ENCODE data around the gene TOR1B.
"Not testable (repeated sequence)": the region's sequence is repeated elsewhere in the genome, so short reads cannot be mapped to it uniquely, and the experiment has no call there.

DNA sequence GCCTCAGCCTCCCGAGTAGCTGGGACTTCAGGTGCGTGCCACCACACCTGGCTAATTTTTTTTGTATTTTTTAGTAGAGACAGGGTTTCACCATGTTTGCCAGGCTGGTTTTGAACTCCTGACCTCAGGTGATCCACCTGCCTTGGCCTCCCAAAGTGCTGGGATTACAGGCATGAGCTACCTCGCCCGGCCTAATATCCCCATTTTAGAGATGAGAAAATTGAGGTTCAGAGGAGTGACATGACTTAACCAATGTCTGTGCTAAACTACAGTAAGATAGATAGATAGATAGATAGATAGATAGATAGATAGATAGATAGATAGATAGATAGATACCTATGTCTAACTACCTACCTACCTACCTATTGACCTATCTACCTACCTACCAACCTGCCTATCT, 26.9 kb upstream of the TOR1B start:
- not testable (repeated sequence) for TF ChIP-seq RAD21 (IDR thresholded peaks at IDR 0.05); NR2F2 (IDR thresholded peaks at IDR 0.05); TAF1 (conservative IDR thresholded peaks at IDR 0.05); YY1 (IDR thresholded peaks at IDR 0.05)
- TF ChIP-seq, protein P1, sequence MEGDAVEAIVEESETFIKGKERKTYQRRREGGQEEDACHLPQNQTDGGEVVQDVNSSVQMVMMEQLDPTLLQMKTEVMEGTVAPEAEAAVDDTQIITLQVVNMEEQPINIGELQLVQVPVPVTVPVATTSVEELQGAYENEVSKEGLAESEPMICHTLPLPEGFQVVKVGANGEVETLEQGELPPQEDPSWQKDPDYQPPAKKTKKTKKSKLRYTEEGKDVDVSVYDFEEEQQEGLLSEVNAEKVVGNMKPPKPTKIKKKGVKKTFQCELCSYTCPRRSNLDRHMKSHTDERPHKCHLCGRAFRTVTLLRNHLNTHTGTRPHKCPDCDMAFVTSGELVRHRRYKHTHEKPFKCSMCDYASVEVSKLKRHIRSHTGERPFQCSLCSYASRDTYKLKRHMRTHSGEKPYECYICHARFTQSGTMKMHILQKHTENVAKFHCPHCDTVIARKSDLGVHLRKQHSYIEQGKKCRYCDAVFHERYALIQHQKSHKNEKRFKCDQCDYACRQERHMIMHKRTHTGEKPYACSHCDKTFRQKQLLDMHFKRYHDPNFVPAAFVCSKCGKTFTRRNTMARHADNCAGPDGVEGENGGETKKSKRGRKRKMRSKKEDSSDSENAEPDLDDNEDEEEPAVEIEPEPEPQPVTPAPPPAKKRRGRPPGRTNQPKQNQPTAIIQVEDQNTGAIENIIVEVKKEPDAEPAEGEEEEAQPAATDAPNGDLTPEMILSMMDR (IDR thresholded peaks at IDR 0.05; ENCODE audit: low read depth, low read length, missing input control): not testable (repeated sequence)
- TF ChIP-seq, protein P2, sequence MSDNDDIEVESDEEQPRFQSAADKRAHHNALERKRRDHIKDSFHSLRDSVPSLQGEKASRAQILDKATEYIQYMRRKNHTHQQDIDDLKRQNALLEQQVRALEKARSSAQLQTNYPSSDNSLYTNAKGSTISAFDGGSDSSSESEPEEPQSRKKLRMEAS (IDR thresholded peaks at IDR 0.05): not testable (repeated sequence)

All from liver (tissue), 3 donors.